Activated T-cell treated with anti-CD3 and anti-CD28 coated beads for 24 hours (primary cell): ENCODE results near the gene PRR22.
A peak's percentile ranks its signal among the peaks of the same experiment; 100 is the strongest.

Source experiments
- DNase-seq: peaks from one replicate; pipeline ENCODE4 v3.0.0-alpha.2; 2020; ENCODE audit warnings: low read depth

The PRR22 gene

GRCh38 chr19:5814123-5814851 lies 29.7 kb upstream of the PRR22 start:
- no peak for DNase-seq

GRCh38 chr19:5811117-5811516 lies 26.6 kb upstream of the PRR22 start:
- no peak for DNase-seq

- DNase-seq = no peak
Observed at GRCh38 chr19:5809469-5809868, 24.9 kb upstream of the PRR22 start.

DNA sequence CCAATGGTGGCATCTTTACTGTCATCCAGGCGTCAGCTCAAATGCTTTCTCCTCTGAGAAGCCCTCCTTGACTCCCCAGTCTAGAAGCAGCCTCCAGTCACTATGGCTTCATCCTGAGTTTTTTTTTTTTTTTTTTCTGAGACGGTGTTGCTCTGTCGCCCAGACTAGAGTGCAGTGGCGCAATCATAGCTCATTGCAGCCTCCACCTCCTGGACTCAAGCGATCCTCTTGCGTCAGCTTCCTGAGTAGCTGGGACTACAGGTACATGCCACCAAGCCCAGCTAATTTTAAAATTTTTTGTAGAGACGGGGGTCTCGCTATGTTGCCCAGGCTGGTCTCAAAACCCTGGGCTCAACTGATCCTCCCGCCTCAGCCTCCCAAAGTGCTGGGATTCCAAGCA lies 24.5 kb upstream of the PRR22 start:
- no peak for DNase-seq

DNA sequence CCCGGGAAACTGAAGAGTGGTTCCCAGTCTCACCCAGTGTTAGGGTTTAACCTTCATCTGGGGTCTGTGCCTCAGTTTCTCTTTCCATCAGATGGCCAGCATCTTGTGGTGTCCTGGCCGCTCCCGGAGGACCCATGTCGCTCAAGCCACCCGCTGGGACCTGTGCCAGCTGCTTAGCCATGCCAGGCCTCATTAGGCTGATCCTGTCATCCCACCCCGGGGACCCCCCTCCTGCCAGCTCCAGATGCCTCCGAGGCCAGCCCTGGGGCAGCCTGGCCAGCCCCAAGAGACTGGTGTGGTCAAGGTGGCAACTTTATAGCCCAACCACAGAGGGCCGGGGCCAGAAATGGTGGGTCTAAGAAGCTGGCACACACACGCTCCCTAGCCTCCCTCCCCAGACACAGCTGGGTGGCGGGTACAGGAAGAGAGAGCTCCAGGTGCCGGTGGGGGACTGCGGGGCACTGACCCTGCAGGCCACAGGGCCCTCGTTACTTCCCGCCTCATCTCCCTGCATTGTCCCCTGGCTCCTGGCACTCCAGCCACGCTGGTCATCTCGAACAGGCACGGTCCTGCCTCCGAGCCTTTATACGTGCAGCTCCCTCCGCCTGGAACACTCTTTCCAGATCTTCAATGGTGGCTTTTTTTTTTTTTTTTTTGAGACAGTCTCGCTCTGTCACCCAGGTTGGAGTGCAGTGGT lies 23.7 kb upstream of the PRR22 start:
- no peak for DNase-seq

- no peak for DNase-seq
Observed at GRCh38 chr19:5806905-5807304, 22.4 kb upstream of the PRR22 start.

DNA sequence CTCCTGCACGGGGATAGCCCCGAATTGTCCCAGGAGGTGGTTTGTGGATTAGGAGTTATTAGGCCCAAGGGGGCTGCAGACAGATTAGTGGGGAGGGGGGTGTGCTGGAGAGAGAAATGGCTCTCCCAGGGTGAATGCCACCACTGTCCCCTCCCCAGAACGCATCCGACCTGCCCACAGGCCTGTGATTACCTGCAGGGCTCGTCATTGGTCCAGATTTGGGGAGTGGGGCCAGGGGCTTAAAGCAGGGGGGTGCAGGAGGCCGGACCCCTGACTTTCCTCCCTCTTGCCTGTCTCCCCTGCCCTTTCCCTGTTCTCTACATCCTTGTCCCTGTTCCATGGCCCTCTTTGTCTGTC lies 21.6 kb upstream of the PRR22 start:
- DNase-seq = no peak

DNA sequence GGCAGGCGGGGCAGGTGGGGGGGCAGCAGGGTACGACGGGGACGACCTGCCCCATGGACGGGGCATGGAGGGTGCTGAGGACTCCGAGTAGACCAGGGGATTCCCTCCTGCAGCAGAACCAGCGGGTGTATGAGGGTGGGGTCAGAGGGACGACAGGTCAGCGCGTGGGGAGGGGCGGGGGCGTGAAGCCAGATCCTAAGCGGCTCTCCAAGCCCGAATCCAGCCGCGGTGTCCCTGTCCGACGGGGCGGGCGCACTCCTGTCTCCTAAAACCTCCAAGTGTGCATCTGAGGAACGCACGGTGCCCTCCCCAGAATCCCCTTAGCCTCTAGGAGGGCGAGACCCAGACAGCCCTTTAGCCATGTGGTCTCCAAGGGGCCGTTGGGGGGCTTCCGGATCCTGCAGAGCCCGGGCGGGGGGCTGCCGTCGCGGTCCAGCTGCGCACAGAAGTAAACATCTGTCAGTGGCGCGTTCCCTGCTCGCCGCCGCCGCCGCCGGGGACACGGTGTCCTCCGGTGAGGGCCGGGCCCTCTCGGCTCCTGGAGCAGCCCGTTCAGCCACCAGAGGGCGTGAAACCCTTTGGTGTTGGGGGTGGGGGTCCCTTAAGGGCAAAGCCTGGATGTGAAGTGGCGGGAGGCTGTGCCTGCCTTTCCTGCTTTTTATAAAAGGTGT lies 21.1 kb upstream of the PRR22 start:
- DNase-seq = peak; percentile 49

- DNase-seq = peak; percentile 27
Observed at GRCh38 chr19:5804516-5805461, 20.2 kb upstream of the PRR22 start, which contains the start of gene NRTN. TSS of gene NRTN (plus strand) at chr19:5805067. CDS start at chr19:5824166, 19,099 bp downstream.

- peak; percentile 93 for DNase-seq
Observed at GRCh38 chr19:5803752-5804515, 19.4 kb upstream of the PRR22 start.

DNA sequence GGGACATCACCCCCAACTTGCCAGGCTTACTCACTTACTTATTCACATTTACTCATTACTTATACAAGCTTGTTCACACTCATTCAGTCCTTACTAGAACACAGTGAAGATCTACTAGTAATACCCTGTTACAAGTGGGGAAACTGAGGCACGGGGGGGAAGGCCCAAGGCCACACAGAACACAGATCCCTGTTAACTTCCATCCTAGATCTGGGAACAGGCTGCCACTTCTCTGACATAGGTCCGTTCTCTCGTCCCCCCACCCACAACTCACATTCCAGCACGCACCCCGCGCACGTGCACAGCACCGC lies 18.9 kb upstream of the PRR22 start:
- no peak for DNase-seq

DNA sequence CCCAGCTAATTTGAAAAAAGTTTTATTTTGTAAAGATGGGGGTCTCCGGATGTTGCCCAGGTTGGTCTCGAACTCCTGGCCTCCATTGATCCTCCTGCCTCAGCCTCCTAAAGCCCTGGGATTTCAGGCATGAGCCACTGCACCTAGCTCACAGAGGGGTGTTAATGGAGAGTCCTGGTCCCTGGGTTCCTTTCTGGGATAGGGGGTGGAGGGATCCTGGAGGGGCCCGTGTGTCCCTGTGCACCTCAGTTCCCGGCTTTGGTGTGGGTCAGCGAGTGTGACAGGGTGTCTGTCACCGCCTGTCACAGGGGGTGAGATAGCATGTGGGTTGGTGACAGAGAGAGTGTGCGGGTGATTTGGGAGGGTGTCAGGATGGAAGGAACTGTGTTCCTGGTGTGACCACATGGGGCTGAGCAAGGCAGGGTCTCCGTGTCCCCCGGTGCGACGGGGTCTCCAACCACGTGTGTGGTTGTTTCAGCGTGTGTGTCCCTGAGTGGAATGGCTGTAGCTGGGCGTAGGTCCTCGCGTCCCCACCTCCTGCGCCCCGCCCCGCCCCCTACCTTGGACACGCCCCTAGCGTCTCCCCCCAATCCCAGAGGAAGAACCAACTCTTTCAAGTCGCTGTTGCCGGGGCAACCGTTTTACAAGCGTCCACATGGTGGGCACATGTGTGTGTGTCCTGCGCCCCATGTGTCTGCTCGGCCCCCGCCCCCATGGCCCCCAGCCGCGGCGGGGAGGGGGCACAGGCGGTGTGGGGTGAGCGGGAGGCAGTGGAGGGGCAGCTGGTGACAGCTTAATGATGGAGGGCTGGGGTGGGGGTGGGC lies 17.5 kb upstream of the PRR22 start:
- DNase-seq = no peak

GRCh38 chr19:5800361-5801270 lies 16.1 kb upstream of the PRR22 start:
- DNase-seq = no peak

DNA sequence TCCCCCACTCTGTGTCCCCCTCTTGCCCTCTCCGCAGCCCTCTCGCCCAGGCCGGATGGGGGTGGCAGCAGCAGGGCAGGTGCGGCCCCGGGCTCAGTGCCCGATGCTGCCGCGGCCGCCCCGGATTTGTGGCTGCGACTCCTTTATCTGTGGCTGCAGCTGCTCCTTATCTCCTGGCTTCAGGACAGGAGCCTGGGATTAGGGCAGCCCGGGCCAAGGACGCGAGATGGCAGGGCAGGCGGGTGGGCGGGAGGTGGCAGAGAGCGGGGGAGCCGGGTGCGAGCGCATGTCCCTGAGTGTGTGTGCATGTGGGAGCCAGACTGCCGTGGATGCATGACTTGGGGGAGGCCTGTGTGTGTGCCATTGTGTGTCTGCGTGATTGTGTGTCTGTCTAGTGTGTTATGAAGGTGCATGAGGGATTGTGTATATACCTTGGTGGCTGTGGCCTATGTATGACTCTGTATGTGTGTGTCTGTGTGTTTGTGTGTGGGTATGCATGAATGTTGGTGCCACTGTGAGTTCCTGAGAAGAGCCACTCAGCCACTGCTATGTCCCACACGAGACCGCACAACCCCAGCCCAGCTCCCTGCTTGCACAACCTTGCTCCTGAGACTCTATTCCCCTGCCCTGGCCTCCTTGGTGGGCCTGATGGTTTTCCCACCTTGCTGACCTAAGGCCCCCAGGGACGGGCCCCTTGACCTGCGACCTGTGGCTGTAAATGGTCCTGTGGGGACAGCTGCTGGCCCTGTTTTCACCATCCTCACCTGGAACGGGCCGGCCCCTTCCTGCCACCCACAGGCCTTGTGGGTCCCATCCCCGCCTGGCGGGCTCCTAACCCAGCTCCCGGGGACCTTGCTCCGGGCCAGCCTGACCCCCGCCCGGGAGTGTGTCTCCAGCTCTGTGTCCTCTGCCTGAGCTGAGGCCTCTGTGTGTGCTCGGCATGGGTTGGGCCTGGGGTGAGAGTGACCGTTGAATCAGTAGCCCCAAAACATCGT lies 15.0 kb upstream of the PRR22 start:
- DNase-seq = no peak

- no peak for DNase-seq
Observed at GRCh38 chr19:5798244-5798643, 13.7 kb upstream of the PRR22 start.

DNA sequence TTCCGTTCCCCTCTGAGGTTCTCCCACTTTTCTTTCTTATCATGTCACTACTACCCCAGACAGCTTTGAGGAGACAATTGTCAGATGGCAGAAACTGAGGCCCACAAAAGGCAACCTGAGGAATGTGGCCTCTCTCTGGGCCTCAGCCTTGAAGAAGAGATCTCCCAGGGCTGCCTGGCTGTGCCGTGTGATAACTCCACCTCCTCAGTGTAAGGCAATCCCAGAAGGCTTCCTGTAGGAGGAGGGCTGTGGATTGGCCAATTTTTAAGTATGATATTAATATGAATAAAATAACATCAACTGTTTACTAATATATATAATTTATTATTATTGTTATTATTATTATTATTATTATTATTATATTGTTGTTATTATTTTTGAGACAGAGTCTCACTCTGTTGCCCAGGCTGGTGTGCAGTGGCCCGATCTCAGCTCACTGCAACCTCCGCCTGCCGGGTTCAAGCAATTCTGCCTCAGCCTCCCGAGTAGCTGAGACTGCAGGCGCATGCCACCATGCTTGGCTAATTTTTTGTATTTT lies 10.9 kb upstream of the PRR22 start:
- no peak for DNase-seq

- DNase-seq = no peak
Observed at GRCh38 chr19:5793188-5793587, 8.6 kb upstream of the PRR22 start.

GRCh38 chr19:5792224-5792623 lies 7.7 kb upstream of the PRR22 start:
- DNase-seq = no peak
